Kidney epithelial cell (primary cell): ENCODE results near the gene NCOA1. TPM values are rescaled to one million over a fixed set of nuclear protein-coding genes. Genes with fewer than 3 reads are reported as not detected.
"Not testable (repeated sequence)": the region's sequence is repeated elsewhere in the genome, so short reads cannot be mapped to it uniquely, and the experiment has no call there.

Experiments used
- DNase-seq: peaks from one replicate; pipeline ENCODE4 v3.0.0-alpha.2; 2010; ENCODE audit warnings: low read depth
- H3K27me3 ChIP-seq: 2 replicates; pipeline ENCODE4 v1.6.0; 2011; ENCODE audit warnings: low read length; ENCODE audit not compliant: control insufficient read depth, insufficient read depth
- H3K36me3 ChIP-seq: 2 replicates; pipeline ENCODE4 v1.5.1; 2011; ENCODE audit warnings: low read length; ENCODE audit not compliant: control insufficient read depth, insufficient read depth
- H3K4me3 ChIP-seq: 2 replicates; pipeline ENCODE4 v1.5.1; 2011; ENCODE audit warnings: low read depth, mild to moderate bottlenecking, control low read depth, low read length
- CTCF ChIP-seq: IDR thresholded peaks from 2 replicates; pipeline ENCODE4 v1.5.1; 2011; ENCODE audit warnings: mild to moderate bottlenecking, moderate library complexity, low read length, control low read depth, inconsistent platforms; ENCODE audit not compliant: insufficient read depth, poor library complexity, severe bottlenecking
- total RNA-seq: library from RNA; depleted of rRNA; stranded (reverse); fragments of >200 nt; gene quantifications from 2 replicates; pipeline ENCODE4 v1.2.3, GENCODE V29; 2015

NCOA1 gene
- total RNA-seq, 1 donor from 2014 or later = 13.3 TPM

- Histone ChIP-seq H3K36me3 (no peaks in the 10 kb centered on the region), H3K4me3 (no peak overlapping the region), H3K27me3 (no peaks in the 10 kb centered on the region)
- DNase-seq = no peak
- no peak for TF ChIP-seq CTCF
These were observed 103.2 kb downstream of the NCOA1 start for GRCh38 chr2:24594283-24594682.

- Histone ChIP-seq H3K36me3 (no peaks in the 10 kb centered on the region), H3K27me3 (no peaks in the 10 kb centered on the region), H3K4me3 (no peak overlapping the region)
- no peak for TF ChIP-seq CTCF
- no peak for DNase-seq
These were observed 106.3 kb downstream of the NCOA1 start for GRCh38 chr2:24597181-24597870.

DNA sequence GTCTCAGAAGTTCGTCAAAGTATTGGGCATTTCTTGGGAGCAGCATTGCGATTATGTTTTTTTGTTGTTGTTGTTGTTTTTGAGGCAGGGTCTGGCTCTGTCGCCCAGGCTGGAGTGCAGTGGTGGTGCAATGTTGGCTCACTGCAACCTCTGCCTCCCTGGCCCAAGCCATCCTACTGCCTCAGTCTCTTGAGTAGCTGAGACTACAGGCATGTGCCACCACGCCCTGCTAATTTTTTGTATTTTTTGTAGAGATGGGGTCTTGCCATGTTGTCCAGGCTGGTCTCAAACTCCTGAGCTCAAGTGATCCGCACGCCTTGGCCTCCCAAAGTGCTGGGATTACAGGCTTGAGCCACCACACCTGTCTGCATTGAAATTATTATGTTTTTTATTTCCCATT, 109.1 kb downstream of the NCOA1 start:
- not testable (repeated sequence) for DNase-seq, H3K36me3 ChIP-seq, H3K4me3 ChIP-seq, H3K27me3 ChIP-seq

GRCh38 chr2:24611631-24612030, 120.6 kb downstream of the NCOA1 start:
- no peaks in the 10 kb centered on the region for H3K36me3 ChIP-seq
- DNase-seq = no peak
- TF ChIP-seq CTCF = no peak
- no peaks in the 10 kb centered on the region for H3K27me3 ChIP-seq
- no peak overlapping the region for H3K4me3 ChIP-seq

- DNase-seq = no peak
- Histone ChIP-seq H3K4me3 (no peak overlapping the region), H3K27me3 (no peaks in the 10 kb centered on the region), H3K36me3 (no peaks in the 10 kb centered on the region)
- TF ChIP-seq CTCF = peak; percentile 13
These were observed 122.2 kb downstream of the NCOA1 start for GRCh38 chr2:24613154-24613814.

DNA sequence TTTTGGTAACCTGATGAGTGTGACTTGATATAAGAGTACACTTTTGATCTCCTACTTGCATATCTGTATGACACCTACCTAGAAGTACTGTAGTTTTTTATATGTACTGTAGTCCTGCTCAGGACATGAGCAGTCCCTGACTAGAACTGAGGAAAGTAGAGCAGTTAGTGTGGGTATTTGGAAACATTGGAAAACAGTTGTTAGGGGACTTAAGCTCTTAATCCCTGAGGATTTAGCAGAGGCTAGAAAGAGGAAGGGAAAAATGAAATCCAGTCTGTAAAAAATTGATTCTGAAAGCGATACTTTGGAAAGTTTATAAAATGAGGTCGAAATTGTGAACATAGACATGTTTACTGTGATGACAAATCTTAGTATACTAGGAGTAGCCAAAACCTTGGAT, 125.6 kb downstream of the NCOA1 start:
- no peak for TF ChIP-seq CTCF
- no peak overlapping the region for H3K4me3 ChIP-seq
- DNase-seq = no peak
- H3K27me3 ChIP-seq = no peaks in the 10 kb centered on the region
- H3K36me3 ChIP-seq = no peaks in the 10 kb centered on the region
